Measurements from ENCODE around the gene MMP13.
"Not testable (repeated sequence)": the region's sequence is repeated elsewhere in the genome, so short reads cannot be mapped to it uniquely, and the experiment has no call there.

The MMP13 gene

GRCh38 chr11:102934735-102935134, 20.8 kb downstream of the MMP13 start:
- DNase-seq = no peak

GRCh38 chr11:102933627-102934026, 21.9 kb downstream of the MMP13 start:
- no peak for DNase-seq

- DNase-seq = no peak
Measured at GRCh38 chr11:102932678-102933077, 22.9 kb downstream of the MMP13 start.

- no peak for DNase-seq
Measured at GRCh38 chr11:102930451-102930850, 25.1 kb downstream of the MMP13 start.

GRCh38 chr11:102929972-102930371, 25.6 kb downstream of the MMP13 start:
- DNase-seq = no peak

GRCh38 chr11:102929166-102929565, 26.4 kb downstream of the MMP13 start:
- no peak for DNase-seq

GRCh38 chr11:102928247-102928646, 27.3 kb downstream of the MMP13 start:
- DNase-seq = no peak

GRCh38 chr11:102927624-102927990, 27.9 kb downstream of the MMP13 start:
- no peak for DNase-seq

- DNase-seq = no peak
Measured at GRCh38 chr11:102926961-102927623, 28.4 kb downstream of the MMP13 start.

GRCh38 chr11:102926517-102926916, 29.0 kb downstream of the MMP13 start:
- DNase-seq = no peak

- DNase-seq = no peak
Measured at GRCh38 chr11:102925988-102926387, 29.5 kb downstream of the MMP13 start.

GRCh38 chr11:102924851-102925380, 30.6 kb downstream of the MMP13 start:
- DNase-seq = peak; percentile 24

- no peak for DNase-seq
Measured at GRCh38 chr11:102921587-102922220, 33.8 kb downstream of the MMP13 start.

GRCh38 chr11:102920118-102920684, 35.3 kb downstream of the MMP13 start:
- DNase-seq = no peak

GRCh38 chr11:102915044-102915375, 40.5 kb downstream of the MMP13 start:
- no peak for DNase-seq

GRCh38 chr11:102914238-102915043, 41.1 kb downstream of the MMP13 start:
- peak; percentile 29 for DNase-seq

GRCh38 chr11:102912482-102912830, 43.1 kb downstream of the MMP13 start:
- no peak for DNase-seq

GRCh38 chr11:102911758-102912481, 43.6 kb downstream of the MMP13 start:
- DNase-seq = no peak

- not testable (repeated sequence) for DNase-seq
Measured at GRCh38 chr11:102905848-102906247, 49.7 kb downstream of the MMP13 start.

- DNase-seq = not testable (repeated sequence)
Measured at GRCh38 chr11:102903895-102904294, 51.6 kb downstream of the MMP13 start.

- no peak for DNase-seq
Measured at GRCh38 chr11:102900346-102900745, 55.2 kb downstream of the MMP13 start.

Measured in femur (tissue), 1 donor.